Measurements from ENCODE around the gene WDPCP.

DNA sequence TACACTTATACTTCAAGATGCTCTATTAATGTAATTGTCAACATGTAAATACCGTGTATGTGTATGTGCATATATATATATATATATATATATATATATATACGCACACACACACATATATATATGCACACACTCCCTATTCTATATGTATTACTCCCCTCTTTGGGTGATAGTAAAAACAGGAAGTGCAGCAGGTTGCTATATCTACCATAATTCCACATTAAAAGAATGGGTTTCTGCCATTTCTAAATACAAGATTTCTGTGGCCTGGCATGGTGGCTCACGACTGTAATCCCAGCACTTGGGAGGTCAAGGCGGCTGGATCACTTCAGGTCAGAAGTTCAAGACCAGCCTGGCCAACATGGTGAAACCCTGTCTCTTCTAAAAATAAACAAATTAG lies 460.7 kb downstream of the WDPCP start:
- TF ChIP-seq POLR2A (IDR thresholded peaks at IDR 0.05) (no peak), POLR2AphosphoS5 (IDR thresholded peaks at IDR 0.05) (no peak), EP300 (IDR thresholded peaks at IDR 0.05) (no peak)
- TF ChIP-seq, protein P1, sequence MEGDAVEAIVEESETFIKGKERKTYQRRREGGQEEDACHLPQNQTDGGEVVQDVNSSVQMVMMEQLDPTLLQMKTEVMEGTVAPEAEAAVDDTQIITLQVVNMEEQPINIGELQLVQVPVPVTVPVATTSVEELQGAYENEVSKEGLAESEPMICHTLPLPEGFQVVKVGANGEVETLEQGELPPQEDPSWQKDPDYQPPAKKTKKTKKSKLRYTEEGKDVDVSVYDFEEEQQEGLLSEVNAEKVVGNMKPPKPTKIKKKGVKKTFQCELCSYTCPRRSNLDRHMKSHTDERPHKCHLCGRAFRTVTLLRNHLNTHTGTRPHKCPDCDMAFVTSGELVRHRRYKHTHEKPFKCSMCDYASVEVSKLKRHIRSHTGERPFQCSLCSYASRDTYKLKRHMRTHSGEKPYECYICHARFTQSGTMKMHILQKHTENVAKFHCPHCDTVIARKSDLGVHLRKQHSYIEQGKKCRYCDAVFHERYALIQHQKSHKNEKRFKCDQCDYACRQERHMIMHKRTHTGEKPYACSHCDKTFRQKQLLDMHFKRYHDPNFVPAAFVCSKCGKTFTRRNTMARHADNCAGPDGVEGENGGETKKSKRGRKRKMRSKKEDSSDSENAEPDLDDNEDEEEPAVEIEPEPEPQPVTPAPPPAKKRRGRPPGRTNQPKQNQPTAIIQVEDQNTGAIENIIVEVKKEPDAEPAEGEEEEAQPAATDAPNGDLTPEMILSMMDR (IDR thresholded peaks at IDR 0.05): no peak

All from gastroesophageal sphincter (tissue), 3 donors.